Measurements from ENCODE around the gene ISG20.

DNA sequence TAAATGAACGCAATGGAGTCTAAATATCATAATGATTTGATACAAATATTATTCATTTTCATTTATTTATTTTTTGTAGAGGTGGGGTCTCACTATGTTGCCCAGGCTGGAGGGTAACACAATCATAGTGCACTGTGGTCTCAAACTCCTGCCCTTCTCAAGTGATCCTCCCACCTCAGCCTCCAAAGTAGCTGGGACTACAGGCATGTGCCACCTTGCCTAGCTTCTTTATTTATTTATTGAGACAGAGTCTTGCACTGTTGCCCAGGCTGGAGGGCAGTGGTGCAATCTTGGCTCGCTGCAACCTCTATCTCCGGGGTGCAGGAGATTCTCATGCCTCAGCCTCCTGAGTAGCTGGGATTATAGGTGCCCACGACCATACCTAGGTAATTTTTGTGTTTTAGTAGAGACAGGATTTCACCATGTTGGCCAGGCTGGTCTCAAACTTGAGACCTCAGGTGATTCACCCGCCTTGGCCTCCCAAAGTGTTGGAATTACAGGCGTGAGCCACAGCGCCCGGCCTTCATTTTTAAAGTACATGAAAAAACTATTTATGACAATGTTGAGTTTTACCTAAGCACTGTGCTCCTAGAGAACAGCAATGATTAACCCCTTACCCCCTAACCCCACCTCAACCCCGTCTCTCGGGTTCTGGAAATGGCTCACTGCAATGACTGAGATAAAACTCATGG, 21.6 kb upstream of the ISG20 start:
- no peak for TF ChIP-seq EZH2phosphoT487 (IDR thresholded peaks at IDR 0.05; ENCODE audit: low read depth)
- TF ChIP-seq, protein P1, sequence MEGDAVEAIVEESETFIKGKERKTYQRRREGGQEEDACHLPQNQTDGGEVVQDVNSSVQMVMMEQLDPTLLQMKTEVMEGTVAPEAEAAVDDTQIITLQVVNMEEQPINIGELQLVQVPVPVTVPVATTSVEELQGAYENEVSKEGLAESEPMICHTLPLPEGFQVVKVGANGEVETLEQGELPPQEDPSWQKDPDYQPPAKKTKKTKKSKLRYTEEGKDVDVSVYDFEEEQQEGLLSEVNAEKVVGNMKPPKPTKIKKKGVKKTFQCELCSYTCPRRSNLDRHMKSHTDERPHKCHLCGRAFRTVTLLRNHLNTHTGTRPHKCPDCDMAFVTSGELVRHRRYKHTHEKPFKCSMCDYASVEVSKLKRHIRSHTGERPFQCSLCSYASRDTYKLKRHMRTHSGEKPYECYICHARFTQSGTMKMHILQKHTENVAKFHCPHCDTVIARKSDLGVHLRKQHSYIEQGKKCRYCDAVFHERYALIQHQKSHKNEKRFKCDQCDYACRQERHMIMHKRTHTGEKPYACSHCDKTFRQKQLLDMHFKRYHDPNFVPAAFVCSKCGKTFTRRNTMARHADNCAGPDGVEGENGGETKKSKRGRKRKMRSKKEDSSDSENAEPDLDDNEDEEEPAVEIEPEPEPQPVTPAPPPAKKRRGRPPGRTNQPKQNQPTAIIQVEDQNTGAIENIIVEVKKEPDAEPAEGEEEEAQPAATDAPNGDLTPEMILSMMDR (IDR thresholded peaks at IDR 0.05; ENCODE audit: low read depth, low read length): no peak
